SW 1271 (cell line): ENCODE results near the gene FXYD4.
"Not testable (repeated sequence)": the region's sequence is repeated elsewhere in the genome, so short reads cannot be mapped to it uniquely, and the experiment has no call there.

Experiments used
- DNase-seq, 2 experiments: peaks; one replicate each; lab custom pipeline; 2025; lab: John Stamatoyannopoulos, UW

The FXYD4 gene

GRCh38 chr10:43371418-43371817, at the start of gene FXYD4:
TSS of gene FXYD4 (plus strand) at chr10:43371636. CDS start at chr10:43373747, 2,111 bp downstream.
- no peak for DNase-seq

- no peak for DNase-seq
Observed at GRCh38 chr10:43322331-43322730, 49.1 kb upstream of the FXYD4 start.

GRCh38 chr10:43322769-43323168, 48.7 kb upstream of the FXYD4 start:
- no peak for DNase-seq

GRCh38 chr10:43323245-43323644, 48.2 kb upstream of the FXYD4 start:
- no peak for DNase-seq

GRCh38 chr10:43324876-43325275, 46.6 kb upstream of the FXYD4 start:
- no peak for DNase-seq

GRCh38 chr10:43327171-43327570, 44.3 kb upstream of the FXYD4 start:
- DNase-seq = no peak

- no peak for DNase-seq
Observed at GRCh38 chr10:43327986-43328385, 43.5 kb upstream of the FXYD4 start.

GRCh38 chr10:43328810-43329209, 42.6 kb upstream of the FXYD4 start:
- not testable (repeated sequence) for DNase-seq

GRCh38 chr10:43329246-43329885, 42.1 kb upstream of the FXYD4 start:
- DNase-seq = not testable (repeated sequence)

GRCh38 chr10:43330049-43330823, 41.2 kb upstream of the FXYD4 start:
- not testable (repeated sequence) for DNase-seq

GRCh38 chr10:43330824-43331127, 40.7 kb upstream of the FXYD4 start:
- DNase-seq = not testable (repeated sequence)

GRCh38 chr10:43333653-43334052, 37.8 kb upstream of the FXYD4 start:
- no peak for DNase-seq

- no peak for DNase-seq
Observed at GRCh38 chr10:43336061-43336460, 35.4 kb upstream of the FXYD4 start.

- no peak for DNase-seq
Observed at GRCh38 chr10:43336641-43337318, 34.7 kb upstream of the FXYD4 start.

- DNase-seq = not testable (repeated sequence)
Observed at GRCh38 chr10:43337536-43337935, 33.9 kb upstream of the FXYD4 start.

- DNase-seq = no peak
Observed at GRCh38 chr10:43338117-43338516, 33.3 kb upstream of the FXYD4 start.

GRCh38 chr10:43339136-43339535, 32.3 kb upstream of the FXYD4 start:
- no peak for DNase-seq

GRCh38 chr10:43340101-43340500, 31.3 kb upstream of the FXYD4 start:
- no peak for DNase-seq

- DNase-seq = peak in 1 of 2 experiments; percentile 12
Observed at GRCh38 chr10:43340619-43341018, 30.8 kb upstream of the FXYD4 start.

- no peak for DNase-seq
Observed at GRCh38 chr10:43341450-43341849, 30.0 kb upstream of the FXYD4 start.

- DNase-seq = no peak
Observed at GRCh38 chr10:43342279-43343125, 28.9 kb upstream of the FXYD4 start.

GRCh38 chr10:43343126-43343525, 28.3 kb upstream of the FXYD4 start:
- no peak for DNase-seq
